Measurements from ENCODE around the gene USP15.
"Not testable (repeated sequence)": the region's sequence is repeated elsewhere in the genome, so short reads cannot be mapped to it uniquely, and the experiment has no call there.

USP15 gene

GRCh38 chr12:62375603-62376002, 115.4 kb downstream of the USP15 start:
- DNase-seq, result no peak

- no peak for DNase-seq
Measured at GRCh38 chr12:62379026-62379722, 119.0 kb downstream of the USP15 start.

GRCh38 chr12:62379723-62380045, 119.5 kb downstream of the USP15 start:
- DNase-seq, result no peak

- no peak for DNase-seq
Measured at GRCh38 chr12:62382526-62382925, 122.3 kb downstream of the USP15 start.

- no peak for DNase-seq
Measured at GRCh38 chr12:62396750-62397149, 136.5 kb downstream of the USP15 start.

- DNase-seq, result no peak
Measured at GRCh38 chr12:62400135-62400534, 139.9 kb downstream of the USP15 start.

GRCh38 chr12:62401631-62402030, 141.4 kb downstream of the USP15 start:
- DNase-seq, result no peak

GRCh38 chr12:62403031-62403430, 142.8 kb downstream of the USP15 start:
- DNase-seq, result no peak

- DNase-seq, result no peak
Measured at GRCh38 chr12:62407587-62407986, 147.4 kb downstream of the USP15 start.

GRCh38 chr12:62409068-62409467, 148.9 kb downstream of the USP15 start:
- no peak for DNase-seq

GRCh38 chr12:62414180-62414579, 154.0 kb downstream of the USP15 start:
- DNase-seq, result no peak

GRCh38 chr12:62426089-62426488, 165.9 kb downstream of the USP15 start:
- no peak for DNase-seq

GRCh38 chr12:62429457-62429856, 169.3 kb downstream of the USP15 start:
- DNase-seq, result no peak

- DNase-seq, result no peak
Measured at GRCh38 chr12:62434494-62435302, 174.5 kb downstream of the USP15 start.

- DNase-seq, result peak in 9 of 14 donors; percentile 5 to 27 (median 15)
Measured at GRCh38 chr12:62435303-62436163, 175.3 kb downstream of the USP15 start.

GRCh38 chr12:62436164-62436503, 175.9 kb downstream of the USP15 start:
- no peak for DNase-seq

- peak in 9 of 14 donors; percentile 1 to 49 (median 6) for DNase-seq
Measured at GRCh38 chr12:62438098-62438692, 178.0 kb downstream of the USP15 start.

GRCh38 chr12:62446754-62447452, 186.7 kb downstream of the USP15 start:
- DNase-seq, result no peak

- DNase-seq, result no peak
Measured at GRCh38 chr12:62448436-62448835, 188.2 kb downstream of the USP15 start.

GRCh38 chr12:62455429-62455828, 195.2 kb downstream of the USP15 start:
- DNase-seq, result not testable (repeated sequence)

- no peak for DNase-seq
Measured at GRCh38 chr12:62458626-62459025, 198.4 kb downstream of the USP15 start.

- no peak for DNase-seq
Measured at GRCh38 chr12:62459976-62460375, 199.8 kb downstream of the USP15 start.

All from C1 segment of cervical spinal cord (tissue), 14 donors.